Stimulated activated CD4-positive, alpha-beta T cell treated with anti-CD3 and anti-CD28 coated beads, TNF-alpha, amount 100 ng/mL, for 48 hours (primary cell): ENCODE measurements around the gene TBRG1.
"Not testable (repeated sequence)": the region's sequence is repeated elsewhere in the genome, so short reads cannot be mapped to it uniquely, and the experiment has no call there.

Experiments used
- DNase-seq, 3 donors: peaks; one replicate each; pipeline ENCODE4 v3.0.0-alpha.2; 2020; ENCODE audit warnings: low read depth in 3 of 3

TBRG1 gene

GRCh38 chr11:124622531-124623451 is at the start of gene TBRG1:
TSS of gene TBRG1 (plus strand) at chr11:124622864. CDS start at chr11:124623084, 220 bp downstream.
- DNase-seq = peak; percentile 61 to 74 (median 69)

GRCh38 chr11:124577716-124578427 is 44.8 kb upstream of the TBRG1 start:
- no peak for DNase-seq

- DNase-seq = no peak
These were observed 43.9 kb upstream of the TBRG1 start for GRCh38 chr11:124578761-124579160.

- DNase-seq = no peak
These were observed 40.8 kb upstream of the TBRG1 start for GRCh38 chr11:124581817-124582216.

GRCh38 chr11:124582565-124582964 is 40.1 kb upstream of the TBRG1 start:
- DNase-seq = no peak

- no peak for DNase-seq
These were observed 38.9 kb upstream of the TBRG1 start for GRCh38 chr11:124583781-124584180.

- DNase-seq = no peak
These were observed 37.8 kb upstream of the TBRG1 start for GRCh38 chr11:124584681-124585372.

GRCh38 chr11:124586238-124586860 is 36.3 kb upstream of the TBRG1 start:
- peak in 2 of 3 donors; percentile 6 to 8 for DNase-seq

- DNase-seq = no peak
These were observed 31.2 kb upstream of the TBRG1 start for GRCh38 chr11:124591430-124591829.

GRCh38 chr11:124592627-124593026 is 30.0 kb upstream of the TBRG1 start:
- DNase-seq = no peak

- DNase-seq = no peak
These were observed 27.4 kb upstream of the TBRG1 start for GRCh38 chr11:124595302-124595701.

- DNase-seq = no peak
These were observed 25.0 kb upstream of the TBRG1 start for GRCh38 chr11:124597626-124598025.

GRCh38 chr11:124600621-124601320 is 21.9 kb upstream of the TBRG1 start:
- DNase-seq = no peak

- DNase-seq = no peak
These were observed 20.5 kb upstream of the TBRG1 start for GRCh38 chr11:124602193-124602592.

GRCh38 chr11:124602723-124603122 is 19.9 kb upstream of the TBRG1 start:
- DNase-seq = not testable (repeated sequence)

GRCh38 chr11:124605719-124606118 is 16.9 kb upstream of the TBRG1 start:
- no peak for DNase-seq

- DNase-seq = no peak
These were observed 14.5 kb upstream of the TBRG1 start for GRCh38 chr11:124608147-124608546.

GRCh38 chr11:124610295-124610694 is 12.4 kb upstream of the TBRG1 start:
- DNase-seq = no peak

- DNase-seq = no peak
These were observed 11.6 kb upstream of the TBRG1 start, which contains the start of gene PANX3 for GRCh38 chr11:124611064-124611463. TSS of gene PANX3 (plus strand) at chr11:124611428. CDS start at chr11:124611557, 129 bp downstream.

- DNase-seq = no peak
These were observed 10.6 kb upstream of the TBRG1 start for GRCh38 chr11:124612045-124612444.
